HG03280 (cell line): Measurements from ENCODE around the gene NAA20.
"Not testable (repeated sequence)": the region's sequence is repeated elsewhere in the genome, so short reads cannot be mapped to it uniquely, and the experiment has no call there.

Experiments
- ATAC-seq: cut with Tn5 transposase; IDR thresholded peaks from one replicate; pipeline ENCODE4 v1.9.1; 2021; ENCODE audit warnings: mild to moderate bottlenecking, moderate library complexity; ENCODE audit not compliant: unreplicated experiment

The NAA20 gene

GRCh38 chr20:19991308-19991707 lies 25.9 kb upstream of the NAA20 start:
- no peak for ATAC-seq

- no peak for ATAC-seq
These were observed 25.3 kb upstream of the NAA20 start for GRCh38 chr20:19991854-19992253.

- ATAC-seq: no peak
These were observed 23.9 kb upstream of the NAA20 start for GRCh38 chr20:19992996-19993908.

GRCh38 chr20:19993958-19994669 lies 23.0 kb upstream of the NAA20 start:
- ATAC-seq: no peak

GRCh38 chr20:19995220-19995863 lies 21.8 kb upstream of the NAA20 start:
- ATAC-seq: no peak

GRCh38 chr20:19996222-19996621 lies 20.9 kb upstream of the NAA20 start:
- no peak for ATAC-seq

- ATAC-seq: no peak
These were observed 20.2 kb upstream of the NAA20 start for GRCh38 chr20:19996917-19997316.

- no peak for ATAC-seq
These were observed 18.0 kb upstream of the NAA20 start for GRCh38 chr20:19998990-19999705.

GRCh38 chr20:20000211-20000968 lies 16.8 kb upstream of the NAA20 start:
- ATAC-seq: no peak

GRCh38 chr20:20002101-20002998 lies 14.8 kb upstream of the NAA20 start:
- ATAC-seq: no peak

GRCh38 chr20:20003031-20003954 lies 13.9 kb upstream of the NAA20 start:
- ATAC-seq: no peak

GRCh38 chr20:20003955-20004322 lies 13.2 kb upstream of the NAA20 start:
- not testable (repeated sequence) for ATAC-seq

- no peak for ATAC-seq
These were observed 11.8 kb upstream of the NAA20 start for GRCh38 chr20:20005342-20005741.

GRCh38 chr20:20009784-20010253 lies 7.3 kb upstream of the NAA20 start:
- ATAC-seq: no peak

GRCh38 chr20:20010639-20011500 lies 6.3 kb upstream of the NAA20 start:
- no peak for ATAC-seq

- no peak for ATAC-seq
These were observed 4.6 kb upstream of the NAA20 start for GRCh38 chr20:20012541-20012940.

GRCh38 chr20:20014659-20015058 lies 2.5 kb upstream of the NAA20 start:
- no peak for ATAC-seq
